OCI-LY3 (cell line): ENCODE measurements around the gene IFFO2.

Experiments
- H2AFZ ChIP-seq: fragments of 200-600, 300-600 bp; shearing (Covaris generic); 2 replicates; pipeline ENCODE4 v1.6.0; 2014; ENCODE audit warnings: antibody characterized with exemption, low read depth, low read length
- H3K27ac ChIP-seq: fragments of 200-600, 300-600 bp; sonication (generic); 2 replicates; pipeline ENCODE4 v1.5.1; 2014; ENCODE audit warnings: mild to moderate bottlenecking, low read length, moderate library complexity, mixed read lengths
- H3K27me3 ChIP-seq: fragments of 200-600, 300-600 bp; sonication (generic); 2 replicates; pipeline ENCODE4 v1.6.1; 2014; ENCODE audit warnings: low read depth, low read length, mixed read lengths
- H3K36me3 ChIP-seq: fragments of 200-600, 300-600 bp; sonication (generic); replicated peaks from 2 replicates; pipeline ENCODE3; 2014; ENCODE audit warnings: low read depth, low read length, mixed read lengths
- H3K4me1 ChIP-seq: fragments of 300-600, 200-600 bp; sonication (generic); 2 replicates; pipeline ENCODE4 v1.6.1; 2014; ENCODE audit warnings: low read length, mixed read lengths
- H3K4me2 ChIP-seq: fragments of 200-600, 300-600 bp; sonication (generic); 2 replicates; pipeline ENCODE4 v1.6.1; 2014; ENCODE audit warnings: low read length, mixed read lengths
- H3K4me3 ChIP-seq: fragments of 300-600, 200-600 bp; sonication (generic); 2 replicates; pipeline ENCODE4 v1.5.1; 2014; ENCODE audit warnings: antibody characterized with exemption, mild to moderate bottlenecking, low read length, moderate library complexity
- H3K79me2 ChIP-seq: fragments of 300-600, 200-600 bp; shearing (Covaris generic); 2 replicates; pipeline ENCODE4 v1.6.1; 2014; ENCODE audit warnings: mild to moderate bottlenecking, low read length, mixed read lengths
- H3K9ac ChIP-seq: fragments of 300-600, 200-600 bp; shearing (Covaris generic); 2 replicates; pipeline ENCODE4 v1.6.0; 2014; ENCODE audit warnings: mild to moderate bottlenecking, low read length, moderate library complexity
- H3K9me3 ChIP-seq: fragments of 200-600, 300-600 bp; shearing (Covaris generic); 2 replicates; pipeline ENCODE4 v1.6.1; 2014; ENCODE audit warnings: low read length, mixed read lengths; ENCODE audit not compliant: insufficient read depth
- H4K20me1 ChIP-seq: fragments of 200-600, 300-600 bp; sonication (generic); 2 replicates; pipeline ENCODE4 v1.6.1; 2016; ENCODE audit warnings: low read length, mixed read lengths; ENCODE audit not compliant: insufficient read depth
- EZH2phosphoT487 ChIP-seq: fragments of 200-600 bp; shearing (Covaris generic); IDR thresholded peaks from 2 replicates; pipeline ENCODE4 v1.6.1; 2018; ENCODE audit warnings: antibody characterized with exemption, mixed run types, low read depth
- TF ChIP-seq, protein P1 (sequence below): fragments of 200-600, 300-600 bp; sonication (generic); IDR thresholded peaks from 2 replicates; pipeline ENCODE4 v1.5.1; 2014; ENCODE audit warnings: antibody characterized with exemption, low read length, low read depth

The IFFO2 gene

DNA sequence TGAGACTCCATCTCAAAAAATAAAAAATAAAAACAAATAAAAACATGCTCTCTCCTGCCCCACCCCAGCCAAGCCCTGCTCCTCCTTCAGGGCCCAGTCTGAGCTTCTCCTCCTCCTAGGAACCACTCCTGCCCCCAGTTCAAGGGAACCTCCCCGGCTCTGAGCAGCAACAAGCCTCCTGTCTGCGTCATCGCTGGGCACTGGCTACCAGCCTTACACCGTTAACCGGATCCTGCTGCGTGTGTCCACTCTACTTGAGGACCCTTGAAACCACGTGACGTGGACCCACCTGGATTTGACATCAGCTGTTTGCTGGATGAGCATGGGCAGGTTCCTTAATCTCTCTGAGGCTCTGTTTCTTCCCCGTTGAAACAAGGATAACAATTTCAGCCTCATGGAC, 95.4 kb downstream of the IFFO2 start:
- H3K4me2 ChIP-seq: no peak overlapping the region

DNA sequence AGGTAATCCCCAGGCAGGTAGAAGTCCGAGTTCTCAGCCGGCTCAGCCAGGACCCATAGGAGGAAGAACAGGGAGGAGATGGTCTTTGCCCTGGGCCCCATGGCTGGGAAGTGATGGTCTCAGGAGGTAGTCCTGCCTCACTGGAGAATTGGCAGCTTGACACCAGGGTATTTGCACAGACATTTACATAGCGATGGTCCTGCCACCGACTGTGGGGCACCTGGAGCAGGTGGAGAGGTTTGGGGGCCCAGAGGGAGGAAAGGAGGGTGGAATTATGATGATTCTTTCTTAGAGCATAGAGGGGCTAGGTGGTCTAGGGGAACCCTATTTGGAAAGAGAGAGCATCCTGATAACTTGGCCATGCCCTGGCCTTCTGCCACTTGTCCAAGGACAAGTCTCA, 96.9 kb downstream of the IFFO2 start, which contains the start of gene TAS1R2:
TSS of gene TAS1R2 (minus strand) at position 101 of the 400 bp plus-strand sequence. CDS start at position 101, 0 bp downstream.
- no peak within 1 kb of the TSS for H3K4me2 ChIP-seq
- no peak within 1 kb of the TSS for H3K4me3 ChIP-seq
- no peak within 1 kb of the TSS for H2AFZ ChIP-seq
- TF ChIP-seq EZH2phosphoT487: no peak
- TF ChIP-seq, protein P1, sequence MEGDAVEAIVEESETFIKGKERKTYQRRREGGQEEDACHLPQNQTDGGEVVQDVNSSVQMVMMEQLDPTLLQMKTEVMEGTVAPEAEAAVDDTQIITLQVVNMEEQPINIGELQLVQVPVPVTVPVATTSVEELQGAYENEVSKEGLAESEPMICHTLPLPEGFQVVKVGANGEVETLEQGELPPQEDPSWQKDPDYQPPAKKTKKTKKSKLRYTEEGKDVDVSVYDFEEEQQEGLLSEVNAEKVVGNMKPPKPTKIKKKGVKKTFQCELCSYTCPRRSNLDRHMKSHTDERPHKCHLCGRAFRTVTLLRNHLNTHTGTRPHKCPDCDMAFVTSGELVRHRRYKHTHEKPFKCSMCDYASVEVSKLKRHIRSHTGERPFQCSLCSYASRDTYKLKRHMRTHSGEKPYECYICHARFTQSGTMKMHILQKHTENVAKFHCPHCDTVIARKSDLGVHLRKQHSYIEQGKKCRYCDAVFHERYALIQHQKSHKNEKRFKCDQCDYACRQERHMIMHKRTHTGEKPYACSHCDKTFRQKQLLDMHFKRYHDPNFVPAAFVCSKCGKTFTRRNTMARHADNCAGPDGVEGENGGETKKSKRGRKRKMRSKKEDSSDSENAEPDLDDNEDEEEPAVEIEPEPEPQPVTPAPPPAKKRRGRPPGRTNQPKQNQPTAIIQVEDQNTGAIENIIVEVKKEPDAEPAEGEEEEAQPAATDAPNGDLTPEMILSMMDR: no peak
- H3K79me2 ChIP-seq: no peaks in the 10 kb centered on the region
- H3K27ac ChIP-seq: no peak within 1 kb of the TSS
- no peaks in the 10 kb centered on the region for H3K36me3 ChIP-seq
- H3K9ac ChIP-seq: no peak within 1 kb of the TSS
- H3K4me1 ChIP-seq: no peaks in the 10 kb centered on the region
- no peaks in the 10 kb centered on the region for H3K9me3 ChIP-seq
- H3K27me3 ChIP-seq: no peaks in the 10 kb centered on the region
- no peaks in the 10 kb centered on the region for H4K20me1 ChIP-seq

More for the DNA sequence above, 95.4 kb downstream of the IFFO2 start:
- Histone ChIP-seq H4K20me1 (no peaks in the 10 kb centered on the region), H3K79me2 (no peaks in the 10 kb centered on the region), H3K27me3 (no peaks in the 10 kb centered on the region), H3K9me3 (no peaks in the 10 kb centered on the region), H3K9ac (no peak overlapping the region), H3K27ac (no peak overlapping the region), H3K4me3 (no peak overlapping the region), H3K36me3 (no peaks in the 10 kb centered on the region), H2AFZ (no peak overlapping the region), H3K4me1 (no peaks in the 10 kb centered on the region)
- TF ChIP-seq, protein P1: no peak
- TF ChIP-seq EZH2phosphoT487: no peak

DNA sequence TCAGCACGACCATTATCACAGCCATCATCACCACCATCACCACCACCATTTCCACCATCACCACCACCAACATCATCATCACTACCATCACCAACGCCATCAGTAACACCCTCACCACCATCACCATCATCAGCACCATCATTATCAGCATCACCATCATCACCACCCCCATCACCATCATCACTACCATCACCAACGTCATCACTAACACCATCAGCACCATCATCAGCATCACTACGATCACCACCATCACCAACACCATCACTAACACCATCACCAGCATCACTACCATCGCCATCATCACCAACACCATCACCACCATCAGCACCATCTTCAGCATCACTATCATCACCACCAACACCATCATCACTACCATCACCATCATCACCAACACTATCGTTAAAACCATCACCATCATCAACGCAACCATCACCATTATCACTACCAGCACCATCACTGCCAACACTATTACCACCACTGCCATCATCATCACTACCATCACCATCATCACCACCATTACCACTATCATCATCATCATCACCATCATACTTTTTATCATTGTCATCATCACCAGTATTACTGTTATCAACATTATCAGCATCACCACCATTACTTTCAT, 98.3 kb downstream of the IFFO2 start:
- Histone ChIP-seq H3K36me3 (no peaks in the 10 kb centered on the region), H2AFZ (no peak overlapping the region), H3K79me2 (no peaks in the 10 kb centered on the region), H3K4me3 (no peak overlapping the region), H3K4me1 (no peaks in the 10 kb centered on the region), H3K27me3 (no peaks in the 10 kb centered on the region), H3K4me2 (no peak overlapping the region), H4K20me1 (no peaks in the 10 kb centered on the region), H3K9ac (no peak overlapping the region), H3K9me3 (no peaks in the 10 kb centered on the region), H3K27ac (no peak overlapping the region)
- TF ChIP-seq EZH2phosphoT487: no peak
- TF ChIP-seq, protein P1: no peak

DNA sequence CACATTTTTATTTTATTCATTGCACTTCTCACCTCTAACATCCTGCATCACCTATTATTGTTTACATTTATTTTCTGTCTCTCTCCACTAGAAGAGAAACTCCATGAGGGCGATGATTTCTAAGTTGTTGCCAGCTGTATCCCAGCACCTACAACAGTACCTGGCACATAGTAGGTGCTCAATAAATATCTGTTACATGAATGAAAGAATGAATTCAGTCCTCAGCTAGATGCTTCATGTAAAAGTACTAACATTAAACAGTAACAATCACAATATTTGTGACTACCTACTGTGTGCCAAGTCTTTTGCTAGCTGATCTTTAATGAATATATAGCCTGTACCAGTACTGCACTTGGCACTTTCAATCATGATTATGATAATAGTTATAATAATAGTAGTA, 100.0 kb downstream of the IFFO2 start:
- Histone ChIP-seq H3K27ac (no peak overlapping the region), H3K9me3 (no peaks in the 10 kb centered on the region), H3K9ac (no peak overlapping the region), H3K27me3 (no peaks in the 10 kb centered on the region), H4K20me1 (no peaks in the 10 kb centered on the region), H3K36me3 (no peaks in the 10 kb centered on the region), H3K4me2 (no peak overlapping the region), H3K4me3 (no peak overlapping the region), H3K4me1 (no peaks in the 10 kb centered on the region), H3K79me2 (no peaks in the 10 kb centered on the region), H2AFZ (no peak overlapping the region)
- no peak for TF ChIP-seq EZH2phosphoT487
- TF ChIP-seq, protein P1: no peak
